ENCODE data around the gene SFXN1.
"Not testable (repeated sequence)": the region's sequence is repeated elsewhere in the genome, so short reads cannot be mapped to it uniquely, and the experiment has no call there.

The SFXN1 gene, protein sequence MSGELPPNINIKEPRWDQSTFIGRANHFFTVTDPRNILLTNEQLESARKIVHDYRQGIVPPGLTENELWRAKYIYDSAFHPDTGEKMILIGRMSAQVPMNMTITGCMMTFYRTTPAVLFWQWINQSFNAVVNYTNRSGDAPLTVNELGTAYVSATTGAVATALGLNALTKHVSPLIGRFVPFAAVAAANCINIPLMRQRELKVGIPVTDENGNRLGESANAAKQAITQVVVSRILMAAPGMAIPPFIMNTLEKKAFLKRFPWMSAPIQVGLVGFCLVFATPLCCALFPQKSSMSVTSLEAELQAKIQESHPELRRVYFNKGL

DNA sequence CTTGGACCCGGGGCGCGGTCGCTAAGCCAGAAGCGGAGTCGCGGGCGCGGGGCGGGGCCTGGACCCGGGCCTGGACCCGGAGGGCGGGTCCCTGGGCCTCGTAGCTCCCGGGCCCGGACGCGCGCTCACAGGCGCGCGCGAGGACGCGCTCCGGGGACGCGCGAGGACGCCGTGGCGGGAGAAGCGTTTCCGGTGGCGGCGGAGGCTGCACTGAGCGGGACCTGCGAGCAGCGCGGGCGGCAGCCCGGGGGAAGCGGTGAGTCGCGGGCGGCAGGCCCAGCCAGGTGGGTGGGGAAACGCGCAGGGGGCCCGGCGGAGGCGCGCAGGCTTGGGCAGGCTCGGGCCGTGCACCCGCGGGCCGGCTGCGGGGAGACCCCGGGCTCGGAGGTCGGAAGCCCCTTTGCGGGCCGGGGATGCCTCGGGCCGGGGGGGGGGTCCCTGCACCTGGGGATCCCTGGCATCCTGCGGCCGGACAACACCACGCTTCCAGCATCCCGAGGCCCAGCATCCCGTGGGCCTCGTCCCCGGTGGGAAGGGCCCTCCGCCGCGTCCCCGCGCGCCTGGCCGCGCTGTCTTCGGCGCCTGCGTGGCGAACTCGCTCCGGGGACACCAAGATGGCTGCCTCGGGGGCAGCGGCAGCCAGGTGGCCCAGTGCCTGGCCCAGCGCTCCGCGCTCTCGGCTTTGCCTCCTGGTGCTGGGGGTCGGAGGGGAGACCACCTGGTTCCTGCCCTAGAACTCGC, at the start of gene SFXN1:
SFXN1 (plus strand) TSS at position 177 of the 741 bp plus-strand sequence. CDS start 13,544 bp downstream, outside the sequence.
- DNase-seq, result peak; percentile 73

- no peak for DNase-seq
Observed at GRCh38 chr5:175434800-175435199, 43.6 kb upstream of the SFXN1 start.

GRCh38 chr5:175436359-175436758, 42.0 kb upstream of the SFXN1 start:
- DNase-seq, result no peak

- no peak for DNase-seq
Observed at GRCh38 chr5:175438234-175438857, 40.0 kb upstream of the SFXN1 start.

- no peak for DNase-seq
Observed at GRCh38 chr5:175443514-175444059, 34.8 kb upstream of the SFXN1 start.

GRCh38 chr5:175444060-175444904, 34.1 kb upstream of the SFXN1 start, which contains the start of gene DRD1:
TSS of gene DRD1 (minus strand) at chr5:175444182. CDS start at chr5:175443099, 1,083 bp downstream.
- peak; percentile 56 for DNase-seq

DNA sequence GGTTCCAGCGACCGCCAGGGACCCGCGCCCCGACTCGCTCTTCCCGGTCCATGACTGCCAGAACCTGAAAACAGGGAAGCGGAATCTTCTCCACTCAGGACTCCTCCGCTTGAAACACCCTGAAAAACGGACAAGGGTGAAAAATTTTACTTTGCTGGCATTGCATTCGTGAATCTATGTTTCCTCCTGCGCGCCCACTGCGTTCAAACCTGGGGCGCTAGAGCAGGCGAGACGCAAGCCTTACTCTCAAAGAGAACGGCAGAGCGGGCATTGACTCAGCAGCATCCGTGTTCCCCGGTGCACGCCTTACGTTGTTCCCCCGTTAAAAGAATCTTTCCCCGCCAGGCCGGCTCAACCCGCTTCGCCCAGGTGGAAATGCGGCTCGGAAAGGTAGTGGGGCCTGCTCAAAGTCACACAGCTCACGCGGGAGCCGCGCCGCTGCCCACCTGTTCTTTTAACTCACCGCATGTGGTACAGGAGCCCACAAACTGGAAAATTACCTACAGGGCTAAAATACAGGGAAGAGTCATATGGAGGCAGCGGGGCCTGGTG, 33.4 kb upstream of the SFXN1 start:
- DNase-seq, result no peak

DNA sequence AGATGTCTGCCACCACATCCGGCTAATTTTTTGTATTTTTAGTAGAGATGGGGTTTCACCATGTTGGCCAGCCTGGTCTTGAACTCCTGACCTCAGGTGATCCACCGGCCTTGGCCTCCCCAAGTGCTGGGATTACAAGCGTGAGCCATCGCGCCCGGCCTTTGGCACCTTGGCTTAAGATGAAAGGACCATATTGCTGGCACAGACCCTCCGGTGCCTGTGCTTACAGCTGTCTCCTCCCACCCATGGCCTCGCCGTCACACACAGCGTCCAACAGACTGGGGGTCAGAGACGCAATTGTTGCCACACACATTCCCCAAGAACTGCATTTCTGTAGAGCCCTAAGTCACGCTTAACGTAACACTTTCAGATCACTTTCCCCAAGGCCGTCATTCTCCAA, 32.0 kb upstream of the SFXN1 start:
- not testable (repeated sequence) for DNase-seq

GRCh38 chr5:175447571-175447970, 30.8 kb upstream of the SFXN1 start:
- DNase-seq, result no peak

GRCh38 chr5:175448276-175448675, 30.1 kb upstream of the SFXN1 start:
- peak; percentile 14 for DNase-seq

- DNase-seq, result no peak
Observed at GRCh38 chr5:175452166-175452565, 26.2 kb upstream of the SFXN1 start.

- DNase-seq, result not testable (repeated sequence)
Observed at GRCh38 chr5:175454338-175454737, 24.0 kb upstream of the SFXN1 start.

DNA sequence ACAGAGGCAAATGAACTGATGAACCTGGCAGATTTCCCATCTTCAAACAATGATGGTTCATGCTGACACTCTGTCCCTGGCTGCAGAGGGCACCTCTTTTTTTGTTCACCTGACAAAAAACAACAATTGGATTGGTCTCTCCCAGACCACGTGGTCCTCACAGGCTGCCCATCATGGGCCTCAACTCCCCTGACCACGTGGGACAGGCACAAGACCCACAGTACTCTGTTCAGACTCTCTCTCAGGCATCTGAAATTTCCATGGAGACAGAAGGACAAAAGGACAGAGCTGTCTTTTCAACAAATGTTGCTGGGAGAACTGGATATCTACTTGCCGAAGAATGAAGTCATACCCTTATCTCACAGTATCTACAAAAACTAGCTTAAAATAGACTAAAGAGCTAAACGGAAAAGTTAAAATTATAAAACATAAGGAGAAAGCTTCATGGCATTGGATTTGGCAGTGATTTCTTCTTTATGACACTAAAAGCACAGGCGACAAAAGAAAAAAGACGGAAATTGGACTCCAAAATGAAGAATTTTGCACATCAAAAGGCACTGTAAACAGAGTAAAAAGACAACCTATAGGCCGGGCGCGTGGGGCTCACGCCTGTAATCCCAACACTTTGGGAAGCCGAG, 22.1 kb upstream of the SFXN1 start:
- DNase-seq, result no peak

DNA sequence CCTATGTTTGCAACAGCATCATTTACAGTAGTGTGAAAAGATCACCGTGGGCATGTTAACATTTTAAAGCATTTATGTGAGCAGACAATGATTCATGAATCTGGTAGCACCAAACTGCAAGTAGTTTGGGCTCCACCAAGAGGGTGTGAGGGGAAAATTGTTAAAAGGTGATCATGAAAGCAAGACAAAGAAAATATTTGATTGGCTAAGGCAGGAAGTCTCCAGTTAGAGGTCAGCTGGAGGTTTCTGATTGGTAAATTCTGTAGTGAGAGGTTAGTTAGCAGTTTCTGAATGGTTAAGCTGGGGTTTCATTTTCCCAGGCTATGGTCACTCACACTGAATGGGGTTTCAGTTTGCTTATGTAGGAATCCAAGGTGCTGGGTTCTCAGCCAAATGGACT, 20.9 kb upstream of the SFXN1 start:
- no peak for DNase-seq

GRCh38 chr5:175460126-175460525, 18.2 kb upstream of the SFXN1 start:
- peak; percentile 21 for DNase-seq

DNA sequence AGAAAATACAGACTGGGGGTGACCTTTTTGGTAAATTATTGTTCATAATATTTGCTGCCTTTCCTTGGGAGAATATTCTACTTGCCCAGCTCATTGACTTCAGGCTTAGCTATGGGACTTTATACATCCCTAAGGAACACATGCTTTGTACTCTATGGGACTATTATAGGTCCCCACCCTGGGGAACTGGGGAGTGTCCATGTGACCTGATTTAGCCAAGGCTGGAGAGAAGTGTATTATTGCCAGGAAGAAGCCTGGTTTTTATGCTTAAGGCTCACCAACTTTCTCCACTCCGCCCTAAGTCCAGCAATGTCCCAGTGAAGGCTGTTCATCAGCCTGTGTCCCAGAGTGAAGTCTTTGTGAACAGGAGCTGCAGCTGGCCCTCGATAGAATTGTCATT, 17.8 kb upstream of the SFXN1 start:
- no peak for DNase-seq

DNA sequence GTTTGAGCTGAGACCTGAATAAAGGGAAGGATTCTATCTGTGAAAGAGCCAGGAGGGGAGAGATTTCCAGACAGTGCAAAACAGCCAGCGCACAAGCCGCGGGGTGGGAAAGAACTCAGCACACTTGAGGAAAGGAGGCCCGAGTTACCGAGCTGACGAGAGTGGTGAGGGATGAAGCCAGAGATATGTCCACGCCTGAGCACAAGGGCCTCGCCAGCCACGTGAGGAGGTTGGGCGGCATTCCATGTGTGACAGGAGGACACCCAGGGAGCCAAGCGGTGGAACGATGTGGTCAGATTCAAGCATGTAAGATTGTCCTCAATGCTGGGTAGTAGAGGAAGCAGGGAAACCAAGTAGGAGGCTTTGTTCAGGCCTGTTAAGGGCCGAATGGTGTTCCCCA, 17.0 kb upstream of the SFXN1 start:
- DNase-seq, result no peak

DNA sequence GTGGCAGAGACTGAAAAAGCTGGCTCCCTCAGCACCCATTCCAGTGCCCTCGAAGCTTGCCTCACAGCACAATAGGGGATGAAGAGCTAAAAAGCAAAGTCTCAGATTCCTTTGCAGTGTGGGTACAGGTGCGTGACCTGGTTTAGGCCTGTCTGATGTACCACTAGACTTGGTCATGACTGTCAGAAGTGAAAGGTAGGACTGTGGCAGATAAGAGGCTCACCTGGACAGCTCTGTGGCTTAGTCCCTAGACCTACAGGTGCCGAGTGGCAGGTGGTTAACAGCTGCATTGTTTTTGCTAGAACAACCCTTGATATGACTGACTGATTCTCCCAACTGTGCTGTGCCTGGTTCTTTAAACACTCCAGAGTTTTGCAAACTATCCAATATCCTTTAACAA, 14.7 kb upstream of the SFXN1 start:
- DNase-seq, result peak; percentile 85

DNA sequence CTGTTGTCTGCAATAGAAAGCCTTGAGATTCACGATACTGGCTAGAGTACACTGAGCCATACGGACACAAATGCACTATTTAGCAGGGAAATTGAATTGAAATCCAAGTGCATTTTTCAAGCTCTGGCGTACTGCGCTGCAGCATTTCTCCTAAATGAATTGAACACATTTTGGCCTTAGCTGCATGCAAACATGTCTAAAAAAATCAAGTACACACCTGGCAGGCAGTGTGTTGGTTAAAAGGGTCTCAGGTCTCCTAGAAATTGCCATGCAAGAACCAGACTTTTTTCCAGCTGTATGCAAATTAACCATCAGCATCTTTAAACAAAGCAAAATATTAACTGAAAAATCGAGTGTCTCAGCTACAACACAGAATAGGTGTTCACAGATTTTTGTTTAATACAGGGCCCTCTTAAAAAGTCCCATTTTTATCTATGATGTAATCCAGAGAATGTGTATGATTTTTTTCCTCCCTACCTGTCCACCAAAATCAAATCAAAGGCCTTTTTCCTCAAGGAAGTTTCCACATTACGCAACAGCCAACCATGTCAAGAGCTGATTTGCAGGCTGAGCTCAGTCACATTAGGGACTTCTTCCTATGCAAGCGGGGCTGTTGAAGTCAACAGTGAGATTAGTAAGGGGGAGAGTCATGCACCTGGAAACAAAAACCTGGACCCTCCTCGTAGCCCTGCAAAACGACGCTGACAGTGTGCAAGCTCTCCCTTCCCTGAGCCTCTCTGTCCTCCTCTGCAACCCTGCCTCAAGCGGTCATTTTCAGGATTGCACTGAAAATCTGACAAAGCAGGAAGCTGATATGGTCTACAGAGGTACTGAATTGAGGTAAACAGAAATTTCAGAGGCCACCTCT, 14.1 kb upstream of the SFXN1 start:
- DNase-seq, result peak; percentile 86

- DNase-seq, result no peak
Observed at GRCh38 chr5:175464942-175465233, 13.5 kb upstream of the SFXN1 start.

DNA sequence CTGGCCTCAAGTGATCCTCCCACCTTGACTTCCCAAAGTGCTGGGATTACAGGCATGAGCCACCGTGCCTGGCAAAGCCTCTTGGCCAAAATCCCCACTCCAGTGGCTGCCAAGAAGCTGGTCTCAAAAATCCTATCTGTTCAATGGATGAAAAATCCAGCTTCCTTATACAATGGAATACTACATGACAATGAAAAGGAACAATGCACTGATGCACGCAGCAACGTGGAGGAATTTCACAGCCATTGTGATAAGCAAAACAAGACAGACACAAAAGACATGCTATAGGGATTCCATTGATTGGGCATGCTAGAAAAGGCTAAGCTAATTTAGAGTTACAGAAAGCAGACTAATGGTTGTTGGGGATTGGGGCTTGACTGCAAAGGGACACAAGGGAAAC, 13.1 kb upstream of the SFXN1 start:
- no peak for DNase-seq
